SHP77 (cell line): ENCODE measurements around the gene CTSD.
A peak's percentile ranks its signal among the peaks of the same experiment; 100 is the strongest.

Source experiments
- DNase-seq, 2 experiments: peaks; one replicate each; lab custom pipeline; 2025; lab: John Stamatoyannopoulos, UW

CTSD gene

GRCh38 chr11:1782831-1783724 is 19.4 kb upstream of the CTSD start:
- DNase-seq: no peak

- DNase-seq: no peak
Measured at GRCh38 chr11:1782031-1782590, 18.4 kb upstream of the CTSD start.

- no peak for DNase-seq
Measured at GRCh38 chr11:1781593-1781975, 17.9 kb upstream of the CTSD start.

- no peak for DNase-seq
Measured at GRCh38 chr11:1780700-1781592, 17.2 kb upstream of the CTSD start.

- no peak for DNase-seq
Measured at GRCh38 chr11:1779806-1780699, 16.3 kb upstream of the CTSD start.

GRCh38 chr11:1779034-1779805 is 15.5 kb upstream of the CTSD start:
- no peak for DNase-seq

GRCh38 chr11:1778141-1778911 is 14.6 kb upstream of the CTSD start:
- no peak for DNase-seq

- DNase-seq: no peak
Measured at GRCh38 chr11:1777737-1778136, 14.0 kb upstream of the CTSD start.

- DNase-seq: no peak
Measured at GRCh38 chr11:1776944-1777715, 13.4 kb upstream of the CTSD start.

- no peak for DNase-seq
Measured at GRCh38 chr11:1776331-1776851, 12.7 kb upstream of the CTSD start.

- no peak for DNase-seq
Measured at GRCh38 chr11:1774886-1775285, 11.2 kb upstream of the CTSD start.

- DNase-seq: no peak
Measured at GRCh38 chr11:1773994-1774550, 10.3 kb upstream of the CTSD start.

- DNase-seq: no peak
Measured at GRCh38 chr11:1773131-1773993, 9.6 kb upstream of the CTSD start.

GRCh38 chr11:1772270-1773130 is 8.8 kb upstream of the CTSD start:
- peak in 1 of 2 experiments; percentile 3 for DNase-seq

- no peak for DNase-seq
Measured at GRCh38 chr11:1771700-1772099, 8.0 kb upstream of the CTSD start.

- DNase-seq: no peak
Measured at GRCh38 chr11:1771273-1771672, 7.5 kb upstream of the CTSD start.

- no peak for DNase-seq
Measured at GRCh38 chr11:1770528-1770927, 6.8 kb upstream of the CTSD start.
